Measurements from ENCODE around the gene INSC. TPM values are rescaled to one million over a fixed set of nuclear protein-coding genes. Genes with fewer than 3 reads are reported as not detected.

The INSC gene
- total RNA-seq, 1 experiment from 2014 or later: not detected

DNA sequence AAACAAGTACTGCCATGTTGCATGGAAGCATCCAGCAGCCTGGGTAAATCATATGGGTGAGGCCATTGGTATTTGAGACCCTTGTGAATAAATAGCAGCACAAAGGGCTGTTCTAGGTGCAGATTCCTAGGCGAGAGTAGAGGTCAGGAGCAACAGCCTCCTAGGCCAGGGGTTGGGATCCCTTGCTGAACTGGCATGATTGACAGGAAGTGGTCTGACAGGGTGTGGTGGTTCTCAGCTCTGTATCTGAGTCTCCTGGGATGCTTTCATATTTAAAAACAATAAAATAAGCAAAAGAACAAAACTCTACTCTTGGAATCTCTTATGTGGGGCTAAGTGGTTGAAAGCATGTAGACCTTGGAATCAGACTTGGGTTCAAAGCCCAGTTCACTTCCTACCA, 35.8 kb downstream of the INSC start:
- H3K9me3 ChIP-seq (ENCODE audit: insufficient read depth, low read depth): no peaks in the 10 kb centered on the region
- H3F3A ChIP-seq (ENCODE audit: insufficient read depth, low read depth): no peaks in the 10 kb centered on the region
- H3K79me2 ChIP-seq (ENCODE audit: low read depth): no peaks in the 10 kb centered on the region
- H3K9me2 ChIP-seq (ENCODE audit: insufficient read depth): no peaks in the 10 kb centered on the region
- no peaks in the 10 kb centered on the region for H4K20me1 ChIP-seq (ENCODE audit: insufficient read depth)
- TF ChIP-seq EZH2 (IDR thresholded peaks at IDR 0.05; ENCODE audit: low read depth): no peak
- TF ChIP-seq, protein P1, sequence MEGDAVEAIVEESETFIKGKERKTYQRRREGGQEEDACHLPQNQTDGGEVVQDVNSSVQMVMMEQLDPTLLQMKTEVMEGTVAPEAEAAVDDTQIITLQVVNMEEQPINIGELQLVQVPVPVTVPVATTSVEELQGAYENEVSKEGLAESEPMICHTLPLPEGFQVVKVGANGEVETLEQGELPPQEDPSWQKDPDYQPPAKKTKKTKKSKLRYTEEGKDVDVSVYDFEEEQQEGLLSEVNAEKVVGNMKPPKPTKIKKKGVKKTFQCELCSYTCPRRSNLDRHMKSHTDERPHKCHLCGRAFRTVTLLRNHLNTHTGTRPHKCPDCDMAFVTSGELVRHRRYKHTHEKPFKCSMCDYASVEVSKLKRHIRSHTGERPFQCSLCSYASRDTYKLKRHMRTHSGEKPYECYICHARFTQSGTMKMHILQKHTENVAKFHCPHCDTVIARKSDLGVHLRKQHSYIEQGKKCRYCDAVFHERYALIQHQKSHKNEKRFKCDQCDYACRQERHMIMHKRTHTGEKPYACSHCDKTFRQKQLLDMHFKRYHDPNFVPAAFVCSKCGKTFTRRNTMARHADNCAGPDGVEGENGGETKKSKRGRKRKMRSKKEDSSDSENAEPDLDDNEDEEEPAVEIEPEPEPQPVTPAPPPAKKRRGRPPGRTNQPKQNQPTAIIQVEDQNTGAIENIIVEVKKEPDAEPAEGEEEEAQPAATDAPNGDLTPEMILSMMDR (conservative IDR thresholded peaks at IDR 0.05): no peak
- no peak overlapping the region for H3K4me2 ChIP-seq
- no peaks in the 10 kb centered on the region for H3K27me3 ChIP-seq (ENCODE audit: insufficient read depth, low read depth)
- ChIA-PET CTCF (no interaction called here), POLR2A (ENCODE audit: unreplicated experiment) (no interaction called here)
- H3K4me3 ChIP-seq: no peak overlapping the region
- no peak overlapping the region for H3K27ac ChIP-seq
- no peak for DNase-seq
- intact Hi-C loops (cut with micrococcal nuclease; ENCODE audit: unreplicated experiment): no loop called here
- no peaks in the 10 kb centered on the region for H3K36me3 ChIP-seq (ENCODE audit: low read depth)
- H2AFZ ChIP-seq: no peak overlapping the region
- 0 out of 2 replicates have a peak, but pooled peaks cover under 1% of the 10 kb centered on the region for H3K4me1 ChIP-seq (replicated peaks; ENCODE audit: insufficient read depth)
- no TSS peak for BruUV-seq (replicated peaks)

DNA sequence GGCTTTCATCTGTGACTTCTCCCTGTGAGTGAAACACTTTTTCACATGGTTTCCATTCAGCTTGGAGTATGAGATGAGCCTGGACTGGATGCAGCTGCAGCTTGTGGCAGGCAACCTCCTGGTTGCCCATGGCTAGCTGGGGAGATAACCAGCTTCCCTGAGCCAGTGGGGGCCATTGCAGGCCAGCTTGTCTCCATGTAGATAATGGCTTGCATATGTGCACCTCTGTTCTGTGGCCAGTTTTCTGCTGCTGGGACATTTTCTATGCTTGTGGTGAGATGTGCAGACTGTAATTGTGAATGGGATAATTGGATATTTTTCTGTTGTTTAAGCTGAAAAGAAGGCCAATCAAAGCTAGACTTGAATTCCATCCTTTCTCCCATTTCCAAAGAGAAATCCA, 38.5 kb downstream of the INSC start:
- H3K9me3 ChIP-seq (ENCODE audit: insufficient read depth, low read depth): no peaks in the 10 kb centered on the region
- no peak overlapping the region for H3K4me3 ChIP-seq
- DNase-seq: no peak
- H4K20me1 ChIP-seq (ENCODE audit: insufficient read depth): no peaks in the 10 kb centered on the region
- no peak overlapping the region for H2AFZ ChIP-seq
- intact Hi-C loops (cut with micrococcal nuclease; ENCODE audit: unreplicated experiment): no loop called here
- BruUV-seq (replicated peaks): no TSS peak
- H3K9me2 ChIP-seq (ENCODE audit: insufficient read depth): no peaks in the 10 kb centered on the region
- no peaks in the 10 kb centered on the region for H3F3A ChIP-seq (ENCODE audit: insufficient read depth, low read depth)
- H3K36me3 ChIP-seq (ENCODE audit: low read depth): no peaks in the 10 kb centered on the region
- H3K27me3 ChIP-seq (ENCODE audit: insufficient read depth, low read depth): no peaks in the 10 kb centered on the region
- H3K27ac ChIP-seq: no peak overlapping the region
- peaks cover 2% of the 10 kb centered on the region for H3K4me1 ChIP-seq (replicated peaks; ENCODE audit: insufficient read depth)
- H3K4me2 ChIP-seq: no peak overlapping the region
- ChIA-PET POLR2A (ENCODE audit: unreplicated experiment) (no interaction called here), CTCF (no interaction called here)
- TF ChIP-seq EZH2 (IDR thresholded peaks at IDR 0.05; ENCODE audit: low read depth): no peak
- TF ChIP-seq, protein P1 (conservative IDR thresholded peaks at IDR 0.05): no peak
- H3K79me2 ChIP-seq (ENCODE audit: low read depth): no peaks in the 10 kb centered on the region

GRCh38 chr11:15157181-15157580, 42.5 kb downstream of the INSC start:
- DNase-seq: no peak
- H3K9me3 ChIP-seq (ENCODE audit: insufficient read depth, low read depth): no peaks in the 10 kb centered on the region
- H2AFZ ChIP-seq: no peak overlapping the region
- H3K79me2 ChIP-seq (ENCODE audit: low read depth): no peaks in the 10 kb centered on the region
- no peaks in the 10 kb centered on the region for H3K9me2 ChIP-seq (ENCODE audit: insufficient read depth)
- intact Hi-C loops (cut with micrococcal nuclease; ENCODE audit: unreplicated experiment): no loop called here
- no peaks in the 10 kb centered on the region for H3K27me3 ChIP-seq (ENCODE audit: insufficient read depth, low read depth)
- ChIA-PET CTCF (no interaction called here), POLR2A (ENCODE audit: unreplicated experiment) (no interaction called here)
- no peak overlapping the region for H3K27ac ChIP-seq
- H3K36me3 ChIP-seq (ENCODE audit: low read depth): no peaks in the 10 kb centered on the region
- H3K4me2 ChIP-seq: no peak overlapping the region
- H3K4me3 ChIP-seq: no peak overlapping the region
- peaks cover 8% of the 10 kb centered on the region for H3K4me1 ChIP-seq (replicated peaks; ENCODE audit: insufficient read depth)
- BruUV-seq (replicated peaks): no TSS peak
- TF ChIP-seq EZH2 (IDR thresholded peaks at IDR 0.05; ENCODE audit: low read depth): no peak
- TF ChIP-seq, protein P1 (conservative IDR thresholded peaks at IDR 0.05): no peak
- no peaks in the 10 kb centered on the region for H3F3A ChIP-seq (ENCODE audit: insufficient read depth, low read depth)
- no peaks in the 10 kb centered on the region for H4K20me1 ChIP-seq (ENCODE audit: insufficient read depth)
